ENCODE measurements around the gene HDLBP.
A peak's percentile ranks its signal among the peaks of the same experiment; 100 is the strongest.
"Not testable (repeated sequence)": the region's sequence is repeated elsewhere in the genome, so short reads cannot be mapped to it uniquely, and the experiment has no call there.

HDLBP gene

DNA sequence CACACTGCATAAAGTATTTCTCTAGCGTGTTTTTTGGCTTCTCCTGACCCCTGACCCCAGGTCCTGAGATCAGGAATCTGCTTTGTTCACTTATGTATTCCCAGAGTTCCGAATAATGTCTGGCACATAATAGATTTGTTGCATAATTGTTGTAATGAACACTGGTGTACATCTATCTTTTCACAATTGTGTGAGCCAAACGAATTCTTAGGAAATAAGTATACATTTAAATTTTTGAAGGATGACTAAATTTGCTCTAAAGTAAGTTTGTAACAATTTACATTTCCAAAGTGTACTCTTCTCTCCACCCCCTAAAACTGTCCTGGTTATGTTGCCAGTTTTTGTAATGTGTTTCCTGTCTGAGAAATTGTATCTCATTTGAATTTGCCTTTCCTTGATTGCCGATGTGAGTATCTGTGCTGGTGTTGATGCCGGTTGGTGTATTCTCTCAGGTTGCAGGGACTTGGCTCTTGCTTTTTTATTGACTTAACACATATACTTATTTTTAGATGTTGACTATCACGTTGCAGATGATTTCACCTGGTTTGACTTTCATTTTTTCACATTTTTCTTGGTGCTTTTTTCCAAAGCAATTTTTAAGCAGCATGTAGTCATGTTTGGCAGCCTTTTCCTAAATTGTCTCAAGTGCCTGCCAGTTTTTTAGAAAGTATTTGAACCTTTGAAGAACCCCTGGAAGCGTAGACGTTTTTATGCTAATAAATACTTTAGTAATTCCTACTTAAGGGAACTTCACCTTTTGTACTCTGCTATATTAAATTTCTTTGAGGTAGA is 24.6 kb upstream of the HDLBP start:
- no peak for DNase-seq (ENCODE audit: low spot score)

DNA sequence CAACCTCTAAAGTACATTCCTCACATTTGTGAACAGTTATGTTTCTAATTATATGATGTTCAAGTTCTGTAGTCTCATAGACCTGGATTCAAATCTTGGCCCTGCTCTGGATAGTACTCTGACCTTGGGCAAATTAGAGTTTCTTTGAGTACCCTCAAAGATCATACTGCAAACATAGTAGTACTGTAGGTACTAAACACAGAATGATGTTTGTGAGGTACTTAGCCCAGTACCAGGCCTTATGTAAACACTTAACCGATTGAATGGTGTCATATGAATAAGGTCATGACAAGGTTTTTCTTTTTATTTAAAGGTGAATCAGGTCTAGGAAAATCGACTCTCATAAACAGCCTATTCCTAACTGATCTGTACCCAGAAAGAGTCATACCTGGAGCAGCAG is 19.3 kb upstream of the HDLBP start:
- no peak for DNase-seq (ENCODE audit: low spot score)

- DNase-seq (ENCODE audit: low spot score): no peak
These were observed 15.1 kb upstream of the HDLBP start for GRCh38 chr2:241330616-241330981.

DNA sequence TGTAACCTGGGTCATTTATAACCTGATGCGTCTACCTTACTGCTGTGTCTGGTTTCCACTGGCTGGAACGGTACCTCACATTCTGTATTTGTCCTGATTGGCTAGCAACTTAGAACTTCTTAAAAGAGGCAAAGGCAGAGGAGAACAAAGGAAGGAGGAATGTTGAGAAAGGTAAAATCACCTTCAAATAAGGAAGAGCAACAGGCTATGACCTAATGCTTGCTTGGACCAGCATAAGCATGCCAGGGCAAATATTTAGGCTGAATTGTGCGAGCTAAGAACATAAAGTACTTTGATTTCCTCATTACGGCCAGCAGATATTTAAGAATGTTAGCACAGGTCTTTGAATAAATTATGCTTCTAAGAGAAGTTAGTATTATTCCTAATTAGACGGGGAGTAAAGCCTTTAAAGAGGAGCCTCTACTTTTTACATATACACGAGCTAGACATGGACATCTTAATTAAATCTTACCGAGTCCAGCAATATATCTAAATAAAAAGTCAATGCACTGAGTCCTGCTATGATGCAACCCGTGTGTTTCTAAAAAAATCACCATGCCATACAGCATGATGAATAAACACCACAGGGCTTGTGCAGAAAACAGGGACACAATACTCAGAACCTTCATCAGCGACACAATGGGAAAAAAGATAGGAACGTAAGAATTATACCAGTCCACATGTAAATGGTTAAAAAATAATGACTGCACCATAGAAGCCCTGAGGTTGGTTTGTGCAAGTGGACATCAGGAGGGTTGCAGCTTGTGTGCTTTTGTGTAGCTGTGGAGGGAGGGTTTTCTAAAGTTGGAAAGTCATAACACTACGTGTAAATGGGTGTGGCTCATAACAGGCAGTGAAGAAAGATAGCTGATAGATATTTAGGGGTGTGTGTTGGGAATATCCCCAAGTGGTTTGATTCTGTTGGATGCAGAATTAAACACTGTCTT is 14.5 kb upstream of the HDLBP start:
- no peak for DNase-seq (ENCODE audit: low spot score)

- DNase-seq (ENCODE audit: low spot score): no peak
These were observed 9.8 kb upstream of the HDLBP start for GRCh38 chr2:241325257-241325656.

GRCh38 chr2:241324775-241325174 is 9.3 kb upstream of the HDLBP start:
- no peak for DNase-seq (ENCODE audit: low spot score)

DNA sequence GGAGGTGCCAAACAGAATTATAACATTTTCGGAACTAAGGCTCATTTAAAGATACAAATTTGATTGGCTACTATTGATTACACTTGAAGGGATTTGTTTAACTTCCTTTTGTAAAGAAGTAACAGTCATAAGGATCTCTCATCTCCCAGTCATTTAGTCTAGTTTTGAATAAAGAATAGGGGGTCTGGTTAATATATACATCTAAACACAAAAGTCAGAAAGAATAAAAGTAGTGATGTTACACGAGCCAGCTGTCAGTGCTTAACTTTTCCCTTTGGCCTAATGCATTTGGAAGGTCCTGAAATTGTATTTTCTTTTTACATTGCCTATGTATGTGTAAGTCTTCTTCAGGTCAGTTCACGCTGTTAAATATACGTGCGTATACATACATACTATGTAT is 8.3 kb upstream of the HDLBP start:
- no peak for DNase-seq (ENCODE audit: low spot score)

- DNase-seq (ENCODE audit: low spot score): no peak
These were observed 6.4 kb upstream of the HDLBP start for GRCh38 chr2:241321886-241322285.

DNA sequence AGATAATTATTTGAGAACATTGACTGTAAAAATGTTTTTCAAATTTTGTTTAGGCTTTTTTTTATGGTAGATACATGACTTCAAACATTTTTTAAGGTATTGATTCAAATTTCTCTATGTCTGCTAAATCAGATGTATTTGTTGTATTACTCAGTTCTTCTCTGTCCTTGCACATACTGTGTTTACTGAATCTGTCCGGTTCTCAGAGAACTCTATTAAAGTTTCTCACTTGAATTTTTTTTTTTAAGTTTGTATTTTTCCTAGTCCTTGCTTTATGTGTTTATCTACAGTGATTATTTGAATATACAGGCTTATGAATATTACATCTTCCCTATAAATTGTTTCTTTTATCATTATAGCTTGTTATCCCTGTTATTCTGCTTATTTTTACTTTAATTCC is 5.6 kb upstream of the HDLBP start:
- DNase-seq (ENCODE audit: low spot score): no peak

- DNase-seq (ENCODE audit: low spot score): no peak
These were observed 4.9 kb upstream of the HDLBP start for GRCh38 chr2:241320394-241320793.

- DNase-seq (ENCODE audit: low spot score): not testable (repeated sequence)
These were observed 3.4 kb upstream of the HDLBP start for GRCh38 chr2:241318830-241319229.

DNA sequence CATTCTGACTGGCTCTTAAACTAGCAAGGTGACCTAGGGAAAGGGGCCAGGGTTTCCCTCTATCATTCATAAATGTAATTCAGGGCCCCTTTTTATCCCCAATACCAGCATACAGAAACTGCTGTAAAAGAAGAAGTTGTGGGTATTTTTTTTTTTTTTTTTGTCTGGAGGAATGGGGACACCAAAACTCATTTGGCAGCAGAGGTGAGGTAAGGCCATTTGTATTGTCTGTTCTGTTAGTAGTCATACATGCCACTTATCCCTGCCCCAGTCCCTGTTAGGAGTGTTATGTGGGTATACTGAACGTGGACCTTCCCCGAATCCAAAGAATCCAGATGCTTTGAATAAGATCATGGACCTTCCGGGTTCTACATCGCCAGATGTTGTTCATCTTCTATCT is 1.9 kb upstream of the HDLBP start:
- no peak for DNase-seq (ENCODE audit: low spot score)

- DNase-seq (ENCODE audit: low spot score): no peak
These were observed 1.4 kb upstream of the HDLBP start for GRCh38 chr2:241316825-241317224.

- DNase-seq (ENCODE audit: low spot score): no peak
These were observed 583 bp upstream of the HDLBP start, which contains the start of gene SEPTIN2 for GRCh38 chr2:241315879-241316631. Gene SEPTIN2, plus strand, starts transcription at chr2:241315925. Its CDS starts 8,308 bp downstream, at chr2:241324233.

- no peak for DNase-seq (ENCODE audit: low spot score)
These were observed 1.0 kb downstream of the HDLBP start for GRCh38 chr2:241314226-241315092.

GRCh38 chr2:241313543-241314095 is 1.9 kb downstream of the HDLBP start:
- DNase-seq (ENCODE audit: low spot score): no peak

DNA sequence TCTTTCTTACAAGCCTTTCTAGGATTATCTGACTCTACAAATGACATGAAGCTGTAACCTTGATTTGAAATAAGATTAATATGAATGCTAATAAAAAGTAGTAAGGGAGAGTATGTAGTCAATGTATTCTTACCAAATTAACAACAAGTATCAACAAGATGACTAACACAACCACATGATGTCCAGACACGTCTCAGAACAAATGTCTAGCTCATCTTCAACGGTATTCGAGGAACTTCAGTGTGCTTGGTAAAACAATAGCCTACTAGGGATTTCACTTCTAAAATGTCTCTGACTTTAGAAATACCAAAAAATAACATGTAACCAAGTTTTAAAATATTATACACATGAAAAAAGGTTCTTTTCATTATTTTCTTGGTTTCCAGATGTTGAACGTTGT is 3.4 kb downstream of the HDLBP start:
- peak; percentile 25 for DNase-seq (ENCODE audit: low spot score)

- no peak for DNase-seq (ENCODE audit: low spot score)
These were observed 4.4 kb downstream of the HDLBP start for GRCh38 chr2:241310917-241311566.

GRCh38 chr2:241309684-241310117 is 5.8 kb downstream of the HDLBP start:
- peak; percentile 75 for DNase-seq (ENCODE audit: low spot score)

GRCh38 chr2:241308832-241309500 is 6.5 kb downstream of the HDLBP start:
- DNase-seq (ENCODE audit: low spot score): no peak
